Measurements from ENCODE around the gene CSNK1D.

CSNK1D gene

GRCh38 chr17:82239401-82239925 is 34.0 kb downstream of the CSNK1D start:
- DNase-seq (ENCODE audit: low read depth): no peak

GRCh38 chr17:82238472-82239201 is 34.9 kb downstream of the CSNK1D start:
- peak; percentile 85 for DNase-seq (ENCODE audit: low read depth)
- no peak for TF ChIP-seq CTCF (IDR thresholded peaks at IDR 0.05; ENCODE audit: insufficient read depth, low read depth, low read length, missing control alignments)
- no peak overlapping the region for H3K4me3 ChIP-seq (ENCODE audit: low read depth, low read length)

More at GRCh38 chr17:82239401-82239925, 34.0 kb downstream of the CSNK1D start:
- no peak overlapping the region for H3K4me3 ChIP-seq (ENCODE audit: low read depth, low read length)
- TF ChIP-seq CTCF (IDR thresholded peaks at IDR 0.05; ENCODE audit: insufficient read depth, low read depth, low read length, missing control alignments): no peak

- DNase-seq (ENCODE audit: low read depth): no peak
These were observed 35.6 kb downstream of the CSNK1D start for GRCh38 chr17:82237746-82238471.

GRCh38 chr17:82237083-82237745 is 36.3 kb downstream of the CSNK1D start:
- DNase-seq (ENCODE audit: low read depth): no peak
- H3K4me3 ChIP-seq (ENCODE audit: low read depth, low read length): no peak overlapping the region
- no peak for TF ChIP-seq CTCF (IDR thresholded peaks at IDR 0.05; ENCODE audit: insufficient read depth, low read depth, low read length, missing control alignments)

More at GRCh38 chr17:82237746-82238471, 35.6 kb downstream of the CSNK1D start:
- H3K4me3 ChIP-seq (ENCODE audit: low read depth, low read length): no peak overlapping the region
- no peak for TF ChIP-seq CTCF (IDR thresholded peaks at IDR 0.05; ENCODE audit: insufficient read depth, low read depth, low read length, missing control alignments)

- peak; percentile 82 for TF ChIP-seq CTCF (IDR thresholded peaks at IDR 0.05; ENCODE audit: insufficient read depth, low read depth, low read length, missing control alignments)
- no peak overlapping the region for H3K4me3 ChIP-seq (ENCODE audit: low read depth, low read length)
- peak; percentile 62 for DNase-seq (ENCODE audit: low read depth)
These were observed 37.1 kb downstream of the CSNK1D start for GRCh38 chr17:82236142-82236971.

- H3K4me3 ChIP-seq (ENCODE audit: low read depth, low read length): no peak overlapping the region
- no peak for DNase-seq (ENCODE audit: low read depth)
- no peak for TF ChIP-seq CTCF (IDR thresholded peaks at IDR 0.05; ENCODE audit: insufficient read depth, low read depth, low read length, missing control alignments)
These were observed 37.7 kb downstream of the CSNK1D start for GRCh38 chr17:82235775-82236141.

Measured in GM12865 (cell line).